SK-N-SH (cell line): ENCODE measurements around the gene C6orf136. TPM values are rescaled to one million over a fixed set of nuclear protein-coding genes. Genes with fewer than 3 reads are reported as not detected.
A peak's percentile ranks its signal among the peaks of the same experiment; 100 is the strongest.

Experiments
- CHD2 ChIP-seq: fragments of 150-350 bp; IDR thresholded peaks from 2 replicates; pipeline ENCODE4 v1.6.1; 2018; ENCODE audit warnings: low read length; ENCODE audit not compliant: partially characterized antibody
- ELF1 ChIP-seq: IDR thresholded peaks from 2 replicates; pipeline ENCODE4 v1.4.0; 2012
- EP300 ChIP-seq, 2 experiments: IDR thresholded peaks; 2 replicates each; pipeline versions ENCODE4 v1.4.0 to v1.6.1; 2012; ENCODE audit warnings: borderline replicate concordance in 1 of 2, low read depth in 1 of 2, low read length in 1 of 2
- GABPA ChIP-seq: IDR thresholded peaks from 2 replicates; pipeline ENCODE4 v1.4.0; 2012; ENCODE audit warnings: low read depth, mild to moderate bottlenecking
- JUND ChIP-seq: IDR thresholded peaks from 2 replicates; pipeline ENCODE4 v1.4.0; 2012
- MEF2A ChIP-seq: IDR thresholded peaks from 2 replicates; pipeline ENCODE4 v1.4.0; 2012; ENCODE audit warnings: low read depth, borderline replicate concordance
- MXI1 ChIP-seq: IDR thresholded peaks from 2 replicates; pipeline ENCODE4 v1.6.1; 2012; ENCODE audit warnings: mild to moderate bottlenecking, low read depth, low read length, improper control_type of control experiment
- NFIC ChIP-seq: IDR thresholded peaks from 2 replicates; pipeline ENCODE4 v1.4.0; 2012; ENCODE audit warnings: borderline replicate concordance
- NRF1 ChIP-seq: IDR thresholded peaks from 2 replicates; pipeline ENCODE4 v1.6.1; 2012; ENCODE audit warnings: low read depth, mild to moderate bottlenecking, low read length
- POLR2AphosphoS5 ChIP-seq: IDR thresholded peaks from 2 replicates; pipeline ENCODE4 v1.6.1; 2012; ENCODE audit warnings: low read depth, low read length
- RAD21 ChIP-seq: IDR thresholded peaks from 2 replicates; pipeline ENCODE4 v1.6.1; 2012; ENCODE audit warnings: mild to moderate bottlenecking, low read length
- RCOR1 ChIP-seq: fragments of 150-350 bp; IDR thresholded peaks from 2 replicates; pipeline ENCODE4 v1.6.1; 2017; ENCODE audit warnings: antibody characterized with exemption, low read length
- RFX5 ChIP-seq: IDR thresholded peaks from 2 replicates; pipeline ENCODE4 v1.6.1; 2012; ENCODE audit warnings: mild to moderate bottlenecking, improper control_type of control experiment, low read length
- RXRA ChIP-seq: IDR thresholded peaks from 2 replicates; pipeline ENCODE4 v1.4.0; 2012; ENCODE audit warnings: low read depth, mild to moderate bottlenecking, borderline replicate concordance
- TCF12 ChIP-seq: IDR thresholded peaks from 2 replicates; pipeline ENCODE4 v1.4.0; 2012
- TEAD4 ChIP-seq: IDR thresholded peaks from 2 replicates; pipeline ENCODE4 v1.4.0; 2012; ENCODE audit warnings: mild to moderate bottlenecking, borderline replicate concordance; ENCODE audit not compliant: insufficient read depth
- YY1 ChIP-seq: IDR thresholded peaks from 2 replicates; pipeline ENCODE4 v1.4.0; 2012; ENCODE audit warnings: low read depth, mild to moderate bottlenecking
- polyA plus RNA-seq, 3 experiments: library from polyadenylated mRNA; depleted of rRNA; stranded (reverse); fragments of >200 nt; gene quantifications; 2 replicates each; pipeline ENCODE4 v1.2.3, GENCODE V29; 2012
- TF ChIP-seq, protein P1 (sequence below): IDR thresholded peaks from 2 replicates; pipeline ENCODE4; 2012
- TF ChIP-seq, protein P2 (sequence below): fragments of 200-600 bp; sonication (generic); IDR thresholded peaks from 2 replicates; pipeline ENCODE4 v1.6.1; 2017; ENCODE audit warnings: antibody characterized with exemption, mild to moderate bottlenecking, moderate library complexity
- TF ChIP-seq, protein P3 (sequence below): IDR thresholded peaks from 2 replicates; pipeline ENCODE4 v1.4.0; 2012; ENCODE audit warnings: low read depth
- TF ChIP-seq, protein P4 (sequence below): IDR thresholded peaks from 2 replicates; pipeline ENCODE4 v1.4.0; 2012; ENCODE audit warnings: low read depth, borderline replicate concordance
- TF ChIP-seq, protein P5 (sequence below): fragments of 150-350 bp; IDR thresholded peaks from 2 replicates; pipeline ENCODE4 v1.6.1; 2017; ENCODE audit warnings: antibody characterized with exemption, low read length, low read depth, borderline replicate concordance

C6orf136 gene
- polyA plus RNA-seq, 1 of the 3 experiments (the other 2 are of a cell fraction) = 14.3 TPM

DNA sequence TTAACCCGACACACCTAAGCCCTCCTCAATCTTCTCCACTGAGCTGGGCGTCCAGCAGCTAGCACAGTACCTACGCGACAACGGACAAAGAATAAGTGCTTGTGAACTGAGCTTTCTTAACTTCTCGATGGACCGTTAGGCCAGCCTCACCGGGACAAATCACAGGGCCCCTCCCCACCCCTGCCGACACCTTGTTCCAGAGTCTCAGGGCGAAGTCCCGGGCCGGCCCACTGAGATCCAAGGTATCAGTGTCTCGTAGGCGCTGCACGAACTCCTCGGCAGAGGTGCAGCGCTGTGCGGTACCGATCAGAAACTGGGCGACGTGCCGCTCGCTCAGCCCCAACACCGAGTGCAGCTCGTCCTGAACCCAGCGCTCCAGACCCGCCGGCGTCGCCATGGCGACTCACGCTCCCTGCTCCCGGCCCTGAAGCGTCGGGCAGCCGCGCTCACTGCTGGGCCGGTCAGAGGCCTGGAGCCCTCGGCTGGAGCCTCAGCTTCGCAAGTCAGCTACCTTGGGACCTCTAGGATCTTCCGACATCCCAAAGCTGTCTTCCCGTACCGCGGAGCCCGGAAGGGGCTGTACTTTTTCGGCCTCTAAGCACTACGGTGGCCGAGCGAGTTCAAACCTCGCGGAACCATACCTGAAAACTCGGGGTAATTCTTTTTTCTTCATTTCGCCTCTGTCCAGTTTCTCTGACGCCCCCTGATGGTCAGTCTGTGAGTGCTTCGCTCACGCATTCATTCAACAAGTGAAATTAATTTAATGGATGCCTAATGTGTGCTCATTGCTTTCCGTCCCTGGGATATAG is 25.7 kb downstream of the C6orf136 start, which contains the start of gene DHX16 (continued):
- no peak for TF ChIP-seq NRF1
- peak; percentile 90 for TF ChIP-seq ELF1
- TF ChIP-seq, protein P1, sequence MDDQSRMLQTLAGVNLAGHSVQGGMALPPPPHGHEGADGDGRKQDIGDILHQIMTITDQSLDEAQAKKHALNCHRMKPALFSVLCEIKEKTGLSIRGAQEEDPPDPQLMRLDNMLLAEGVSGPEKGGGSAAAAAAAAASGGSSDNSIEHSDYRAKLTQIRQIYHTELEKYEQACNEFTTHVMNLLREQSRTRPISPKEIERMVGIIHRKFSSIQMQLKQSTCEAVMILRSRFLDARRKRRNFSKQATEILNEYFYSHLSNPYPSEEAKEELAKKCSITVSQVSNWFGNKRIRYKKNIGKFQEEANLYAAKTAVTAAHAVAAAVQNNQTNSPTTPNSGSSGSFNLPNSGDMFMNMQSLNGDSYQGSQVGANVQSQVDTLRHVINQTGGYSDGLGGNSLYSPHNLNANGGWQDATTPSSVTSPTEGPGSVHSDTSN = no peak; the same call in 1 of the 2 replicates
- TF ChIP-seq, protein P2, sequence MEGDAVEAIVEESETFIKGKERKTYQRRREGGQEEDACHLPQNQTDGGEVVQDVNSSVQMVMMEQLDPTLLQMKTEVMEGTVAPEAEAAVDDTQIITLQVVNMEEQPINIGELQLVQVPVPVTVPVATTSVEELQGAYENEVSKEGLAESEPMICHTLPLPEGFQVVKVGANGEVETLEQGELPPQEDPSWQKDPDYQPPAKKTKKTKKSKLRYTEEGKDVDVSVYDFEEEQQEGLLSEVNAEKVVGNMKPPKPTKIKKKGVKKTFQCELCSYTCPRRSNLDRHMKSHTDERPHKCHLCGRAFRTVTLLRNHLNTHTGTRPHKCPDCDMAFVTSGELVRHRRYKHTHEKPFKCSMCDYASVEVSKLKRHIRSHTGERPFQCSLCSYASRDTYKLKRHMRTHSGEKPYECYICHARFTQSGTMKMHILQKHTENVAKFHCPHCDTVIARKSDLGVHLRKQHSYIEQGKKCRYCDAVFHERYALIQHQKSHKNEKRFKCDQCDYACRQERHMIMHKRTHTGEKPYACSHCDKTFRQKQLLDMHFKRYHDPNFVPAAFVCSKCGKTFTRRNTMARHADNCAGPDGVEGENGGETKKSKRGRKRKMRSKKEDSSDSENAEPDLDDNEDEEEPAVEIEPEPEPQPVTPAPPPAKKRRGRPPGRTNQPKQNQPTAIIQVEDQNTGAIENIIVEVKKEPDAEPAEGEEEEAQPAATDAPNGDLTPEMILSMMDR = peak; percentile 96
- no peak for TF ChIP-seq TEAD4
- no peak for TF ChIP-seq JUND
- peak; percentile 79 for TF ChIP-seq GABPA
- TF ChIP-seq MXI1 = peak; percentile 82
- peak; percentile 80; the same call in 1 of the 2 replicates for TF ChIP-seq POLR2AphosphoS5
- TF ChIP-seq MEF2A = 0 out of 2 replicates have a peak, but pooled peaks have one; percentile 29
- peak; percentile 66 for TF ChIP-seq RAD21
- TF ChIP-seq YY1 = peak; percentile 78; the same call in 1 of the 2 replicates
- TF ChIP-seq TCF12 = peak; percentile 27; the same call in 1 of the 2 replicates
- peak; percentile 97 for TF ChIP-seq CHD2
- TF ChIP-seq RXRA = no peak
- no peak for TF ChIP-seq NFIC
- TF ChIP-seq, protein P3, sequence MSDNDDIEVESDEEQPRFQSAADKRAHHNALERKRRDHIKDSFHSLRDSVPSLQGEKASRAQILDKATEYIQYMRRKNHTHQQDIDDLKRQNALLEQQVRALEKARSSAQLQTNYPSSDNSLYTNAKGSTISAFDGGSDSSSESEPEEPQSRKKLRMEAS = peak; percentile 69; the same call in 1 of the 2 replicates
- peak; percentile 76; the same call in 1 of the 2 replicates for TF ChIP-seq RFX5
- TF ChIP-seq RCOR1 = peak; percentile 90
- TF ChIP-seq, protein P4, sequence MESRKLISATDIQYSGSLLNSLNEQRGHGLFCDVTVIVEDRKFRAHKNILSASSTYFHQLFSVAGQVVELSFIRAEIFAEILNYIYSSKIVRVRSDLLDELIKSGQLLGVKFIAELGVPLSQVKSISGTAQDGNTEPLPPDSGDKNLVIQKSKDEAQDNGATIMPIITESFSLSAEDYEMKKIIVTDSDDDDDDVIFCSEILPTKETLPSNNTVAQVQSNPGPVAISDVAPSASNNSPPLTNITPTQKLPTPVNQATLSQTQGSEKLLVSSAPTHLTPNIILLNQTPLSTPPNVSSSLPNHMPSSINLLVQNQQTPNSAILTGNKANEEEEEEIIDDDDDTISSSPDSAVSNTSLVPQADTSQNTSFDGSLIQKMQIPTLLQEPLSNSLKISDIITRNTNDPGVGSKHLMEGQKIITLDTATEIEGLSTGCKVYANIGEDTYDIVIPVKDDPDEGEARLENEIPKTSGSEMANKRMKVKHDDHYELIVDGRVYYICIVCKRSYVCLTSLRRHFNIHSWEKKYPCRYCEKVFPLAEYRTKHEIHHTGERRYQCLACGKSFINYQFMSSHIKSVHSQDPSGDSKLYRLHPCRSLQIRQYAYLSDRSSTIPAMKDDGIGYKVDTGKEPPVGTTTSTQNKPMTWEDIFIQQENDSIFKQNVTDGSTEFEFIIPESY = peak; percentile 94
- TF ChIP-seq EP300 (IDR thresholded peaks at IDR 0.05; ENCODE audit: borderline replicate concordance in 1 of 2, low read depth in 1 of 2, low read length in 1 of 2) = peak; percentile 31 to 34; a peak in 2 of 4 replicates
- TF ChIP-seq, protein P5, sequence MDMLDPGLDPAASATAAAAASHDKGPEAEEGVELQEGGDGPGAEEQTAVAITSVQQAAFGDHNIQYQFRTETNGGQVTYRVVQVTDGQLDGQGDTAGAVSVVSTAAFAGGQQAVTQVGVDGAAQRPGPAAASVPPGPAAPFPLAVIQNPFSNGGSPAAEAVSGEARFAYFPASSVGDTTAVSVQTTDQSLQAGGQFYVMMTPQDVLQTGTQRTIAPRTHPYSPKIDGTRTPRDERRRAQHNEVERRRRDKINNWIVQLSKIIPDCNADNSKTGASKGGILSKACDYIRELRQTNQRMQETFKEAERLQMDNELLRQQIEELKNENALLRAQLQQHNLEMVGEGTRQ = no peak
